B cell (primary cell): ENCODE measurements around the gene LSS.

Experiments used
- EZH2 ChIP-seq: IDR thresholded peaks from 2 replicates; pipeline ENCODE4 v1.6.1; 2012; ENCODE audit warnings: borderline replicate concordance, low read depth, mild to moderate bottlenecking, moderate library complexity, low read length; ENCODE audit not compliant: insufficient read depth, poor library complexity, severe bottlenecking
- TF ChIP-seq, protein P1 (sequence below): fragments of 200-600 bp; IDR thresholded peaks from one replicate; pipeline ENCODE4 v1.8.0; 2022; ENCODE audit warnings: antibody characterized with exemption, mild to moderate bottlenecking

DNA sequence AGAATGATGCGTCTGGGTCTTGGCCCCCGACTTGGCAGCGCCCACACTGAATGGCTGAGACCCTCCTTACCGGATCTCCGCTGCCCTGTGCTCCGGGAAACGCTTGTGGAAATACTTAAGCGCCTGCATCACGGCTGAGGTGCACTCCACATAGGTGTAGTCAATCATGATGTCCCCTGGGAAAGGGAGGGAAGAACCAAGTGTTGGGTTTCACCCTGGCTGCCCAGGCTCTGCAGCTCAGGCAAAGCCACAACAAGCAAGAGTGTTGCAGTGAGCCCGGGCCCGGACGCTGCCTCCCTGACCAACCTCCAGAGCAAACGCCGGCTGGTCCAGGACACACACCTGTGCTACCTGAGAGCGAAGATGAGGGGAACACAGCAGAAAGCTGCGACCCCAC is 22.8 kb downstream of the LSS start:
- TF ChIP-seq, protein P1, sequence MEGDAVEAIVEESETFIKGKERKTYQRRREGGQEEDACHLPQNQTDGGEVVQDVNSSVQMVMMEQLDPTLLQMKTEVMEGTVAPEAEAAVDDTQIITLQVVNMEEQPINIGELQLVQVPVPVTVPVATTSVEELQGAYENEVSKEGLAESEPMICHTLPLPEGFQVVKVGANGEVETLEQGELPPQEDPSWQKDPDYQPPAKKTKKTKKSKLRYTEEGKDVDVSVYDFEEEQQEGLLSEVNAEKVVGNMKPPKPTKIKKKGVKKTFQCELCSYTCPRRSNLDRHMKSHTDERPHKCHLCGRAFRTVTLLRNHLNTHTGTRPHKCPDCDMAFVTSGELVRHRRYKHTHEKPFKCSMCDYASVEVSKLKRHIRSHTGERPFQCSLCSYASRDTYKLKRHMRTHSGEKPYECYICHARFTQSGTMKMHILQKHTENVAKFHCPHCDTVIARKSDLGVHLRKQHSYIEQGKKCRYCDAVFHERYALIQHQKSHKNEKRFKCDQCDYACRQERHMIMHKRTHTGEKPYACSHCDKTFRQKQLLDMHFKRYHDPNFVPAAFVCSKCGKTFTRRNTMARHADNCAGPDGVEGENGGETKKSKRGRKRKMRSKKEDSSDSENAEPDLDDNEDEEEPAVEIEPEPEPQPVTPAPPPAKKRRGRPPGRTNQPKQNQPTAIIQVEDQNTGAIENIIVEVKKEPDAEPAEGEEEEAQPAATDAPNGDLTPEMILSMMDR: no peak
- TF ChIP-seq EZH2: no peak
